Central memory CD8-positive, alpha-beta T cell (primary cell): ENCODE data around the gene BPIFB6.

Source experiments
- ATAC-seq: fragments of 150-1000 bp; cut with Tn5 transposase; replicated peaks from 2 replicates; pipeline ENCODE4 v1.10.0; 2022; ENCODE audit warnings: mild to moderate bottlenecking, moderate FRiP score, moderate number of reproducible peaks; ENCODE audit not compliant: poor library complexity, severe bottlenecking; ENCODE audit errors: extremely low read depth
- DNase-seq, 2 donors: peaks; one replicate each; pipeline ENCODE4 v3.0.0; 2021; ENCODE audit warnings: low spot score in 2 of 2
- H3K27ac Mint-ChIP-seq: one replicate; pipeline ENCODE4 v1.8.0; 2022; ENCODE audit warnings: low read depth, mild to moderate bottlenecking, moderate library complexity, mixed read lengths
- H3K27me3 Mint-ChIP-seq: one replicate; pipeline ENCODE4 v1.8.0; 2022; ENCODE audit warnings: mixed read lengths
- H3K36me3 Mint-ChIP-seq: one replicate; pipeline ENCODE4 v1.8.0; 2022; ENCODE audit warnings: mild to moderate bottlenecking, moderate library complexity, mixed read lengths; ENCODE audit not compliant: insufficient read depth
- H3K4me1 Mint-ChIP-seq: one replicate; pipeline ENCODE4 v1.8.0; 2022; ENCODE audit warnings: mixed read lengths
- H3K4me3 Mint-ChIP-seq: one replicate; pipeline ENCODE4 v1.8.0; 2022; ENCODE audit warnings: mild to moderate bottlenecking, moderate library complexity, mixed read lengths
- H3K9me3 Mint-ChIP-seq: one replicate; pipeline ENCODE4 v1.8.0; 2022; ENCODE audit warnings: mixed read lengths

Gene BPIFB6

GRCh38 chr20:33059136-33059535 lies 27.7 kb downstream of the BPIFB6 start:
- Mint-ChIP-seq H3K9me3 (no peaks in the 10 kb centered on the region), H3K4me1 (no peaks in the 10 kb centered on the region), H3K4me3 (no peak overlapping the region), H3K27ac (no peak overlapping the region), H3K27me3 (no peaks in the 10 kb centered on the region), H3K36me3 (no peaks in the 10 kb centered on the region)
- ATAC-seq, result no peak
- DNase-seq, result no peak

- Mint-ChIP-seq H3K27ac (no peak overlapping the region), H3K36me3 (no peaks in the 10 kb centered on the region), H3K4me1 (no peaks in the 10 kb centered on the region), H3K4me3 (no peak overlapping the region), H3K9me3 (no peaks in the 10 kb centered on the region), H3K27me3 (no peaks in the 10 kb centered on the region)
- no peak for DNase-seq
- no peak for ATAC-seq
Measured at GRCh38 chr20:33059741-33060390, 28.4 kb downstream of the BPIFB6 start.

GRCh38 chr20:33061658-33062028 lies 30.2 kb downstream of the BPIFB6 start:
- Mint-ChIP-seq H3K27ac (no peak overlapping the region), H3K4me1 (no peaks in the 10 kb centered on the region), H3K4me3 (no peak overlapping the region), H3K36me3 (no peaks in the 10 kb centered on the region), H3K27me3 (no peaks in the 10 kb centered on the region), H3K9me3 (no peaks in the 10 kb centered on the region)
- ATAC-seq, result no peak
- no peak for DNase-seq

DNA sequence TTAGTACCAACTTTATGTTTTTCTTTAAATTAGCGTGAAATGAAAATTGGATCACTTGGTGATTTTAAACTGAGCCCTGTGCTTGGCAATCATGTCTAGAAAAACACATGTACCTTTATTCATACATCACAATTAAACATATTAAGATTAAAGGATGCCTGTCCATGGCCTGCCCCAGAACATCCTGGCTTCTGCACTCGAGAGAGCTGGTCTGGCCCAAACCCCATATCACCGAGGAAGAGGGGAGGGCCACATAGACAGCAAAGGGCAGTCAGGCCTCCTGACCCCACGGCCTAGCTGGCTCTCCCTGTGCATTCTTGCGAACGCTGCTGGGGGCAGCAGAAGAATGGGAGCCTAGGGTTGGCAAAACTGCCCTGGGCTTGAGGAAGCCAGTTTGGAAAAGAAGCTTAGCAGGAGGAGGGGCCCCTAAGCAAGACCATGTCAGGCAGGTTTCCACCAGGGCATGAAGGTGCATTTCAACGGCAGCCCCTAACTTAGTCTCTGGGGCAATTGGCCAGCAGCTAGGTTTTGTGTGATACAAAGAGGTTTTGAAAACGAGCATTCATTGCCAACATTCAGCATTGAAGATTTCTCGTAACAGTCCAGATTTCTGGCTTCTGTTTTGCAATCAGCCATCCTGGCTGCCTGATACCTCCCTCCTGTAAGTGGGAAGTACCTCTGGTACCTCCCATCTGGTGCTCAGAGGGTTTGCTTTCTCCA lies 30.8 kb downstream of the BPIFB6 start:
- no peaks in the 10 kb centered on the region for H3K4me1 Mint-ChIP-seq
- H3K9me3 Mint-ChIP-seq, result no peaks in the 10 kb centered on the region
- no peaks in the 10 kb centered on the region for H3K27me3 Mint-ChIP-seq
- DNase-seq (no peak), ATAC-seq (no peak)
- no peak overlapping the region for H3K27ac Mint-ChIP-seq
- no peaks in the 10 kb centered on the region for H3K36me3 Mint-ChIP-seq
- H3K4me3 Mint-ChIP-seq, result no peak overlapping the region

DNA sequence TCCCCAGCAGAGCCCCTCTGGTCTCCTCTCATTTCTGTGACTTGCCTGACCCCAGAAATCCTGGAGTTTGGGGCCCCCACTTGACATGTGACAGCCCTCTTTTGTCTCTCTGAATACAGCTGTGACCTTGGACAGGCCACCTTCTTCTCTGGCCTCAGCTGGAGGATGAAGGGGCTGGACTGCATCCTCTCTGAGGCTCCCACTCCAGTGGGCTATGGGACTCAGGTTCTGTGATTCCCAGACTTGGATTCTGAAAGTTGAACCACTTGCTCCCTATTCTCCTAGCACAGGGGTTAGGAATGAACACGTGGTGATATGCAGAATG lies 31.3 kb downstream of the BPIFB6 start:
- no peak for DNase-seq
- no peaks in the 10 kb centered on the region for H3K9me3 Mint-ChIP-seq
- no peak for ATAC-seq
- no peaks in the 10 kb centered on the region for H3K4me1 Mint-ChIP-seq
- H3K4me3 Mint-ChIP-seq, result no peak overlapping the region
- H3K36me3 Mint-ChIP-seq, result no peaks in the 10 kb centered on the region
- no peak overlapping the region for H3K27ac Mint-ChIP-seq
- H3K27me3 Mint-ChIP-seq, result no peaks in the 10 kb centered on the region

- no peak overlapping the region for H3K4me3 Mint-ChIP-seq
- ATAC-seq (no peak), DNase-seq (no peak)
- H3K27me3 Mint-ChIP-seq, result no peaks in the 10 kb centered on the region
- no peaks in the 10 kb centered on the region for H3K9me3 Mint-ChIP-seq
- no peaks in the 10 kb centered on the region for H3K36me3 Mint-ChIP-seq
- H3K4me1 Mint-ChIP-seq, result peaks cover 5% of the 10 kb centered on the region
- H3K27ac Mint-ChIP-seq, result no peak overlapping the region
Measured at GRCh38 chr20:33063271-33063670, 31.8 kb downstream of the BPIFB6 start.

DNA sequence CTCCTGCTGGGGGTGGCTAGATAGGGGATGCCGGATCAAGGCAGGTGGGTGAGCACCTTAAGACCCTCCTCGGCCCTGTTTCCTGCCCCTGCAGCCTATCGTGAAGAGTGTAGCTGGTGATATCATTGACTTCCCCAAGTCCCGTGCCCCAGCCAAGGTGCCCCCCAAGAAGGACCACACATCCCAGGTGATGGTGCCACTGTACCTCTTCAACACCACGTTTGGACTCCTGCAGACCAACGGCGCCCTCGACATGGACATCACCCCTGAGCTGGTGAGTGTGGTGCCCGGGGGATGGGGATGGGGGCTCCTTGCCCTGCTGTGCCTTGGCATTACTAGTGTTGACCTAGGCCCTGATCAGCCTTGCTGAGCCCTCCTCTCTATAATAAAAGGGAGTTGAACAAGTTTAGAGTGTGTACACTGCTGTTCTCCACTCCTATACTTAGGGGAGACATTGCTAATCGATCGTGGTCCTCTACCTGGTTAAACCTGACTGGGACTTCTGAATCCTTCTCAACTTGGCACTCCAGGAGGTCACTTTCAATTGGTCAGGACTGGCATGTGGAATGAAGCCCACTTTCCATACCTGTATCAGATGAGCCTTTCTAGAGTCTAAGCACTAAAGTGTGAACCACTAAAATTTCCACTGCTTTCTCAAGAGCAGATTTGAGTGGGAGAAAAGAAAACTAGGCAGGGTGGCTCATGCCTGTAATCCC lies 33.3 kb downstream of the BPIFB6 start:
- Mint-ChIP-seq H3K27me3 (no peaks in the 10 kb centered on the region), H3K36me3 (no peaks in the 10 kb centered on the region), H3K4me1 (peaks cover 6% of the 10 kb centered on the region), H3K27ac (no peak overlapping the region), H3K9me3 (no peaks in the 10 kb centered on the region), H3K4me3 (no peak overlapping the region)
- DNase-seq (no peak), ATAC-seq (no peak)

DNA sequence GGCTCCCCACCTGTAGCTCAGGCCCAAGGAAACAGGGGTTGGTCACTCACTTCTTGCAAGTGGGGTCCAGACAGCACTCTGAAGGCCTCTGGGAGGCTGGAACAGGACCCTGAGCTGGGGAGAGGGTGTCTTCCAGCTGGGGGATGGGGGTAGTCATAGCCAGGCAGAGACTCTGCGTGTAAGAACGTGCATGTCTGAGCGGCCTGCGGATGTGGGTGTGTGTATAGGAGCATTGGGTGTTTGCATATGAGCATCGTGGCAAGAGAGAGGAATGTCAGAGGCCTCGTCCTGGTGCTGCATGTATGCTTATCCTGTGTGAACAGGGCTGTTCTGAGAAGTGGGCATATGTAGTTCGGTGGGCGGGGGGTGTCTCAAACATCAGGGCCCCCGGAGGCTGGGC lies 34.3 kb downstream of the BPIFB6 start:
- ATAC-seq (no peak), DNase-seq (no peak)
- Mint-ChIP-seq H3K4me3 (no peak overlapping the region), H3K27me3 (no peaks in the 10 kb centered on the region), H3K9me3 (no peaks in the 10 kb centered on the region), H3K36me3 (no peaks in the 10 kb centered on the region), H3K27ac (no peak overlapping the region), H3K4me1 (peaks cover 6% of the 10 kb centered on the region)

- H3K27me3 Mint-ChIP-seq, result no peaks in the 10 kb centered on the region
- DNase-seq (no peak), ATAC-seq (no peak)
- H3K9me3 Mint-ChIP-seq, result no peaks in the 10 kb centered on the region
- no peak overlapping the region for H3K27ac Mint-ChIP-seq
- H3K36me3 Mint-ChIP-seq, result no peaks in the 10 kb centered on the region
- H3K4me3 Mint-ChIP-seq, result no peak overlapping the region
- peaks cover 6% of the 10 kb centered on the region for H3K4me1 Mint-ChIP-seq
Measured at GRCh38 chr20:33067806-33068205, 36.4 kb downstream of the BPIFB6 start.

- no peak overlapping the region for H3K27ac Mint-ChIP-seq
- peaks cover 6% of the 10 kb centered on the region for H3K4me1 Mint-ChIP-seq
- DNase-seq, result no peak
- ATAC-seq, result no peak
- H3K4me3 Mint-ChIP-seq, result no peak overlapping the region
- H3K9me3 Mint-ChIP-seq, result no peaks in the 10 kb centered on the region
- no peaks in the 10 kb centered on the region for H3K36me3 Mint-ChIP-seq
- no peaks in the 10 kb centered on the region for H3K27me3 Mint-ChIP-seq
Measured at GRCh38 chr20:33068251-33068939, 36.9 kb downstream of the BPIFB6 start.

- no peak for DNase-seq
- ATAC-seq, result no peak
- H3K9me3 Mint-ChIP-seq, result no peaks in the 10 kb centered on the region
- H3K4me3 Mint-ChIP-seq, result no peak overlapping the region
- H3K27ac Mint-ChIP-seq, result no peak overlapping the region
- H3K36me3 Mint-ChIP-seq, result no peaks in the 10 kb centered on the region
- no peaks in the 10 kb centered on the region for H3K27me3 Mint-ChIP-seq
- peaks cover 6% of the 10 kb centered on the region for H3K4me1 Mint-ChIP-seq
Measured at GRCh38 chr20:33069673-33070072, 38.2 kb downstream of the BPIFB6 start.

DNA sequence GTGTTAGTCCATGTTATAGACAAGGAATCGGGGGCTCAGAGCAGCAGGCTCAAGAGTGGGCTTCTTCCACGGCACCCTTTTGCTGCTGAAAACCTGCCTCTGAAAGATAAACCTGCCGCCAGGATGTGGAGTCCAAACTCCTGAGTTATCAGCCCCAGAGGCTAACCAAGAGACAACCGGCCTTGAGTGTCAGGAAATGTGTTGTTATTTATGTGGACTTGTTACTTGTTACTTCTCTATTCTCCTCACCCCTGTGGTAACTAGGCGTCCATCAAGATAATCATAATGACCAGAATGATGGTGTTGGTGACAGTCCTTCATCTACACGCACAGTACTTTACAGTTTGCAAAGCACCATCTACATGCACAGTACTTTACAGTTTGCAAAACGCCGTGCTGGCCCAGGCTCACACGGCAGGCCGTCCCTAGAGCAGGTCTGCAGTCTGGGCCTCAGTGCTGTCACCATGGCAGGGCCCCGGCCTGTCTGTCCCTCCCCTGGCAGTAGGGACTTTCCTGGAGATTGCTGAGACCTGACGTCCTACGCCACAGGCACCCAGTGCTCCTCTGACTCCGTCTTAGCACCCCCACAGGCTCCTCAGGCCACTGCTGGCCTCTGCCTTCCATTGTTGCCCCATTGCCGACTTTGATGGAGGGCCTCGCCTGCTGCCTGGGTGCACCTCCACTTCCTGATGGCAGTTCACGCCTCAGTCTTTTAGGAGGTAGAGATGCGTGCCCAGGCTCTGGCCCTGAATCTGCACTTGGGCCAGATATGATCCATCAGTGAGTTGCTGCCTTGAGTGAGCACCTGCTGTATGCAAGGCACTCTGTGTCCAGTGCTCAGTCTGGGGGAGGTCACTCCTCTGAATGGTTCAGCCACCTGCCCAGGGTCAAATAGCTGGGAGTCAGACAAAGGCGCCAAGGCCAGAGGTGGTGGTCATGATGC lies 38.9 kb downstream of the BPIFB6 start:
- Mint-ChIP-seq H3K9me3 (no peaks in the 10 kb centered on the region), H3K27ac (no peak overlapping the region), H3K36me3 (no peaks in the 10 kb centered on the region), H3K4me3 (no peak overlapping the region), H3K4me1 (peaks cover 9% of the 10 kb centered on the region), H3K27me3 (no peaks in the 10 kb centered on the region)
- ATAC-seq (no peak), DNase-seq (no peak)
